Posterior vena cava (tissue), 2 donors: ENCODE measurements around the gene SEZ6. TPM values are rescaled to one million over a fixed set of nuclear protein-coding genes. Genes with fewer than 3 reads are reported as not detected.

Source experiments
- DNase-seq: peaks from one replicate; pipeline ENCODE4 v3.0.0-alpha.2; 2020; ENCODE audit warnings: low spot score
- intact Hi-C, 2 donors: fragments of 100-400 bp; cut with DNase I; formaldehyde crosslinking; loops; one replicate each; pipeline versions ENCODE4 v1.14.1 to v1.14.2; 2022 to 2023
- total RNA-seq, 2 donors: library from RNA; stranded (reverse); fragmentation: NEBNext Ultra II Directional; extraction: Animal tissue kit (Norgen Biotek cat#: 25700); gene quantifications; one replicate each; pipeline ENCODE4 v1.2.1, GENCODE V29; 2021
- donor health status: DM: yes; HTN: yes; CAD: no.
- donor health status: DM: yes; HTN: yes; CAD: no.

SEZ6 gene
- total RNA-seq, 2 donors from 2014 or later: not detected

GRCh38 chr17:29039764-29040598 lies 34.1 kb upstream of the SEZ6 start:
- intact Hi-C loops: no loop called here
- DNase-seq: peak; percentile 67

- no peak for DNase-seq
- intact Hi-C loops: no loop called here
Observed at GRCh38 chr17:29038085-29038795, 32.4 kb upstream of the SEZ6 start.

- DNase-seq: no peak
- intact Hi-C loops: no loop called here
Observed at GRCh38 chr17:29037739-29038084, 31.9 kb upstream of the SEZ6 start.

- no peak for DNase-seq
- intact Hi-C loops: no loop called here
Observed at GRCh38 chr17:29036584-29036983, 30.8 kb upstream of the SEZ6 start.

GRCh38 chr17:29034510-29034909 lies 28.7 kb upstream of the SEZ6 start:
- no peak for DNase-seq
- intact Hi-C loops: no loop called here

- peak; percentile 9 for DNase-seq
- intact Hi-C loops: no loop called here
Observed at GRCh38 chr17:29032857-29033197, 27.0 kb upstream of the SEZ6 start.

GRCh38 chr17:29032013-29032856 lies 26.4 kb upstream of the SEZ6 start:
- intact Hi-C loops: no loop called here

GRCh38 chr17:29031488-29031887 lies 25.7 kb upstream of the SEZ6 start:
- no peak for DNase-seq
- intact Hi-C loops: no loop called here

More at GRCh38 chr17:29032013-29032856, 26.4 kb upstream of the SEZ6 start:
- peak; percentile 3 for DNase-seq

GRCh38 chr17:29024316-29024952 lies 18.6 kb upstream of the SEZ6 start:
- intact Hi-C loops: no loop called here
- DNase-seq: no peak

- intact Hi-C loops: no loop called here
Observed at GRCh38 chr17:29022074-29022473, 16.2 kb upstream of the SEZ6 start.

GRCh38 chr17:29021226-29021625 lies 15.4 kb upstream of the SEZ6 start:
- intact Hi-C loops: no loop called here
- DNase-seq: peak; percentile 10

More at GRCh38 chr17:29022074-29022473, 16.2 kb upstream of the SEZ6 start:
- DNase-seq: peak; percentile 37

GRCh38 chr17:29020576-29020975 lies 14.7 kb upstream of the SEZ6 start:
- intact Hi-C loops: no loop called here
- peak; percentile 28 for DNase-seq

GRCh38 chr17:29019475-29020181 lies 13.8 kb upstream of the SEZ6 start:
- intact Hi-C loops: no loop called here
- peak; percentile 75 for DNase-seq

GRCh38 chr17:29018788-29019474 lies 13.1 kb upstream of the SEZ6 start:
- peak; percentile 30 for DNase-seq
- intact Hi-C loops: no loop called here

- intact Hi-C loops: no loop called here
- DNase-seq: peak; percentile 55
Observed at GRCh38 chr17:29016345-29017210, 10.7 kb upstream of the SEZ6 start.

- no peak for DNase-seq
- intact Hi-C loops: no loop called here
Observed at GRCh38 chr17:29014716-29015115, 8.9 kb upstream of the SEZ6 start.

GRCh38 chr17:29012535-29012934 lies 6.7 kb upstream of the SEZ6 start:
- intact Hi-C loops: no loop called here
- no peak for DNase-seq
